SK-N-SH treated with all-trans-retinoic acid at 6 μM for 48 hours (cell line): Measurements from ENCODE around the gene YIPF1.

ENCODE experiments used
- BACH2 ChIP-seq: fragments of 250-450 bp; sonication (Bioruptor Pico); IDR thresholded peaks from 2 replicates; pipeline ENCODE4 v1.9.0; 2021; ENCODE audit warnings: mild to moderate bottlenecking, borderline replicate concordance
- ESRRG ChIP-seq: fragments of 250-450 bp; sonication (Bioruptor Pico); IDR thresholded peaks from 2 replicates; pipeline ENCODE4 v1.6.1; 2021; ENCODE audit warnings: mild to moderate bottlenecking
- GLIS3 ChIP-seq: fragments of 250-450 bp; sonication (Bioruptor Pico); IDR thresholded peaks from 2 replicates; pipeline ENCODE4 v1.5.0; 2020; ENCODE audit warnings: mild to moderate bottlenecking, moderate library complexity
- RARB ChIP-seq: fragments of 250-450 bp; sonication (Bioruptor Pico); IDR thresholded peaks from 2 replicates; pipeline ENCODE4 v1.8.0; 2021; ENCODE audit warnings: mild to moderate bottlenecking, moderate library complexity
- ZC3H10 ChIP-seq: fragments of 250-450 bp; sonication (Bioruptor Pico); IDR thresholded peaks from 2 replicates; pipeline ENCODE4 v1.5.1; 2021; ENCODE audit warnings: mild to moderate bottlenecking, moderate library complexity
- ZFP3 ChIP-seq: fragments of 250-450 bp; sonication (Bioruptor Pico); IDR thresholded peaks from 2 replicates; pipeline ENCODE4 v1.5.0; 2020; ENCODE audit warnings: mild to moderate bottlenecking, moderate library complexity
- TF ChIP-seq, protein P1 (sequence below): fragments of 250-450 bp; sonication (Bioruptor Pico); IDR thresholded peaks from 2 replicates; pipeline ENCODE4 v1.8.0; 2020; ENCODE audit warnings: mild to moderate bottlenecking, moderate library complexity, borderline replicate concordance
- TF ChIP-seq, protein P2 (sequence below): fragments of 250-450 bp; sonication (Bioruptor Pico); IDR thresholded peaks from 2 replicates; pipeline ENCODE4 v1.5.1; 2020; ENCODE audit warnings: low read depth, mild to moderate bottlenecking, moderate library complexity

DNA sequence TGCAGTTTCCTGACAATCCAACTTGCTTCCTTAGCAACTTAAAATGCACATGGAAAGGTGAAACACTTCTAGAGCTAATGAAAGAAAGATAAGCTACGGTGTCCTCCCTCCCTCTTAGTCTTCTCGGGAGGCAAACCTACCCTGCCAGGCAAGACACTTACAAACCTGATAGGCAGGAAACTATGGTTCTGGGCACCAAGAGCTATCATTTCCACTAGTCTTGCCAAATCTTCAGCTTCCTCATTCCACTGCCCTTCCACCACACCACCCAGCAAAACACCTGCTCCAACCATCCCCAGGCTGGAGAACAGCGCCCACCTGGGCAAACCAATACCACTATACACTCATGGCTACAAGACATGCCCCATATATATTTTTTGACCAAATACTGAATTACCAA lies 66.7 kb downstream of the YIPF1 start:
- no peak for TF ChIP-seq RARB (CRISPR knock-in tag)
- TF ChIP-seq, protein P1, sequence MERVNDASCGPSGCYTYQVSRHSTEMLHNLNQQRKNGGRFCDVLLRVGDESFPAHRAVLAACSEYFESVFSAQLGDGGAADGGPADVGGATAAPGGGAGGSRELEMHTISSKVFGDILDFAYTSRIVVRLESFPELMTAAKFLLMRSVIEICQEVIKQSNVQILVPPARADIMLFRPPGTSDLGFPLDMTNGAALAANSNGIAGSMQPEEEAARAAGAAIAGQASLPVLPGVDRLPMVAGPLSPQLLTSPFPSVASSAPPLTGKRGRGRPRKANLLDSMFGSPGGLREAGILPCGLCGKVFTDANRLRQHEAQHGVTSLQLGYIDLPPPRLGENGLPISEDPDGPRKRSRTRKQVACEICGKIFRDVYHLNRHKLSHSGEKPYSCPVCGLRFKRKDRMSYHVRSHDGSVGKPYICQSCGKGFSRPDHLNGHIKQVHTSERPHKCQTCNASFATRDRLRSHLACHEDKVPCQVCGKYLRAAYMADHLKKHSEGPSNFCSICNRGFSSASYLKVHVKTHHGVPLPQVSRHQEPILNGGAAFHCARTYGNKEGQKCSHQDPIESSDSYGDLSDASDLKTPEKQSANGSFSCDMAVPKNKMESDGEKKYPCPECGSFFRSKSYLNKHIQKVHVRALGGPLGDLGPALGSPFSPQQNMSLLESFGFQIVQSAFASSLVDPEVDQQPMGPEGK (CRISPR knock-in tag): no peak
- TF ChIP-seq ZC3H10 (CRISPR knock-in tag): no peak
- no peak for TF ChIP-seq ZFP3 (CRISPR knock-in tag)
- TF ChIP-seq GLIS3 (CRISPR knock-in tag): no peak
- TF ChIP-seq, protein P2, sequence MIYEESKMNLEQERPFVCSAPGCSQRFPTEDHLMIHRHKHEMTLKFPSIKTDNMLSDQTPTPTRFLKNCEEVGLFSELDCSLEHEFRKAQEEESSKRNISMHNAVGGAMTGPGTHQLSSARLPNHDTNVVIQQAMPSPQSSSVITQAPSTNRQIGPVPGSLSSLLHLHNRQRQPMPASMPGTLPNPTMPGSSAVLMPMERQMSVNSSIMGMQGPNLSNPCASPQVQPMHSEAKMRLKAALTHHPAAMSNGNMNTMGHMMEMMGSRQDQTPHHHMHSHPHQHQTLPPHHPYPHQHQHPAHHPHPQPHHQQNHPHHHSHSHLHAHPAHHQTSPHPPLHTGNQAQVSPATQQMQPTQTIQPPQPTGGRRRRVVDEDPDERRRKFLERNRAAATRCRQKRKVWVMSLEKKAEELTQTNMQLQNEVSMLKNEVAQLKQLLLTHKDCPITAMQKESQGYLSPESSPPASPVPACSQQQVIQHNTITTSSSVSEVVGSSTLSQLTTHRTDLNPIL (CRISPR knock-in tag): no peak
- TF ChIP-seq BACH2 (CRISPR knock-in tag): no peak
- no peak for TF ChIP-seq ESRRG (CRISPR knock-in tag)
